ENCODE measurements around the gene NANP.

GRCh38 chr20:25571240-25571639 is 52.6 kb downstream of the NANP start:
- TF ChIP-seq, protein P1, sequence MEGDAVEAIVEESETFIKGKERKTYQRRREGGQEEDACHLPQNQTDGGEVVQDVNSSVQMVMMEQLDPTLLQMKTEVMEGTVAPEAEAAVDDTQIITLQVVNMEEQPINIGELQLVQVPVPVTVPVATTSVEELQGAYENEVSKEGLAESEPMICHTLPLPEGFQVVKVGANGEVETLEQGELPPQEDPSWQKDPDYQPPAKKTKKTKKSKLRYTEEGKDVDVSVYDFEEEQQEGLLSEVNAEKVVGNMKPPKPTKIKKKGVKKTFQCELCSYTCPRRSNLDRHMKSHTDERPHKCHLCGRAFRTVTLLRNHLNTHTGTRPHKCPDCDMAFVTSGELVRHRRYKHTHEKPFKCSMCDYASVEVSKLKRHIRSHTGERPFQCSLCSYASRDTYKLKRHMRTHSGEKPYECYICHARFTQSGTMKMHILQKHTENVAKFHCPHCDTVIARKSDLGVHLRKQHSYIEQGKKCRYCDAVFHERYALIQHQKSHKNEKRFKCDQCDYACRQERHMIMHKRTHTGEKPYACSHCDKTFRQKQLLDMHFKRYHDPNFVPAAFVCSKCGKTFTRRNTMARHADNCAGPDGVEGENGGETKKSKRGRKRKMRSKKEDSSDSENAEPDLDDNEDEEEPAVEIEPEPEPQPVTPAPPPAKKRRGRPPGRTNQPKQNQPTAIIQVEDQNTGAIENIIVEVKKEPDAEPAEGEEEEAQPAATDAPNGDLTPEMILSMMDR (IDR thresholded peaks at IDR 0.05): no peak
- TF ChIP-seq POLR2A (IDR thresholded peaks at IDR 0.05): no peak
